Measurements from ENCODE around the gene STAG1.
"Not testable (repeated sequence)": the region's sequence is repeated elsewhere in the genome, so short reads cannot be mapped to it uniquely, and the experiment has no call there.

Gene STAG1

DNA sequence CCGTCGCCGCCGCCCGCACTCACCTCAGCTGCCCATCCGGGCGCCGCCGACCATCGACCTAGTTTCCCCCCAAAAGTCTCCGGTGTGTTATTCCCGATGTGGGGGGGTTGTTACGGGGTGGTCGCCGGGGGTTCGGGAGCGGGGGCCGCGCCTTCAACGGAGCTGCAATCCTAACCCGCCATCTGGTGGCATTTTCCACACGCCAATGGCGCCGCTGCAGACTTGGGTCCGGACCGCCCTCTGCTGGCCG, at the start of gene STAG1:
Gene STAG1, minus strand, starts transcription at position 207 of the 250 bp plus-strand sequence. CDS start 121,480 bp downstream, outside the sequence.
- no peak for DNase-seq

DNA sequence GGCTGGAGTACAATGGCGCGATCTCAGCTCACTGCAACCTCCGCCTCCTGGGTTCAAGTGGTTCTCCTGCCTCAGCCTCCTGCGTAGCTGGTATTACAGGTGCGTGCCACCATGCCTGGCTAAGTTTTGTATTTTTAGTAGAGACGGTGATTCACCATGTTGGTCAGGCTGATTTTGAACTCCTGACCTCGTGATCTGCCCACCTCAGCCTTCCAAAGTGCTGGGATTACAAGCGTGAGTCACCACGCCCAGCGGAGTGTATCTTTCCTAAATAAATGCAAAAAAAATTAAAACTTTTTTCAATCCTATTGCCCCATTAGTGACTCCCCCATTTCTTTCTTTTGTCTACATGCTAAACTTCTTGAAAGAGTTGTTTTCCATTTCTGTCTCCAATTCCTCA, 49.0 kb upstream of the STAG1 start:
- not testable (repeated sequence) for DNase-seq

GRCh38 chr3:136792556-136793330, 40.6 kb upstream of the STAG1 start:
- DNase-seq, result no peak

DNA sequence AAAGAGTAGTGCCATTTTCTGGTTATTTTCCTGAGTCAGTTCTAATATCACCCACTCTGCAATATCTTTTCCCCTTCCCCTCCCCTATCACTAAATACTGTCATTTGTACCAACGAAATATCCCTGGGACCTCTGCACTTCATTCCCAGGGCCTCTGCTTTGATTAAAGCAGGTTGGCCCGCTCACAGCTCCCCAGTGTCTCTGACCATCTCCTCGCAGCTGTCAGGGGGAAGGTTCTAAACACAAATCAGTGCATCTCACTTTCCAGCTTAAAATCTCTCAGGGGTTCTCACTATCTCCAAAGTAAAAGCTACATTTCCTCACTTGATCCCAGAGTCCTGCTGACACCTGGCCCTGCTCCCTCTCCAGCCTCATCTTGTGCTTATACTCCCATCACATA, 38.6 kb upstream of the STAG1 start:
- no peak for DNase-seq

DNA sequence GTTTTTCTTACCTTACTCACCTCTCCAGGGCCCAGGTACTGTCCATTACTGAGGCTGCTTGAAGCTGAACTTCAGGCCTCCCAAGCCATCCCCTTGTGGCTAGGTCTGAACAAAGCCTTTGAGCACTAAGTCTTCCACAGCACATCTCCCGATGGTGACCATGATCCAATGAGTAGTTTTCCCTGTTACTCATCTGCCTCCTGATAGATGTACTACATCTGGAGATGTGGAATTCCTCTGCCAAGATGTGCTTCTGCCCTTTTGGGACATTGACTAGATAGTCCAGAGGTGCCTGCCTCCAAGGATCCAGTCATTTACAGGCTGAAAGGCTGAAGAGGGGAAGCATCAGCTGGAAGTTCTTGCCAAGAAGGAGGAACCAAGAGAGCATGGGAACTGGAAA, 37.8 kb upstream of the STAG1 start:
- DNase-seq, result peak; percentile 74

DNA sequence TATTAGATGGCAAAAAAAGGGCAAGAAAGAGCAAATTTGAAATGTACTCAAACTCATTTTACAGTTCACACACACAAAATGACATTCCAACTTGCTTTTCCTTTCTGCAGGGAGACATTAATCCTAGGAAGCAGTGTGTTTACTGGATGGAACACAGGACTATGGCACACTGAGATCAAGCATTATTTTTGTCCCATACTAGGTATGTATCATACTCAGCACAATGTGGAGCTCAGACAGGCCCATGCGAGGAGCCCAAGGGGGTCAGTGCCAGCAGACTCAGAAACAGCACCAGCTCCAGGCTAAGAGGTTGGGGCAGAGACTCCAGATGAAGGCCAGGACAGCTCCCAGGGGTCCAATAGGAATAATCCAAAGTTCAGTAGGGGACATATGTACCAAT, 36.0 kb upstream of the STAG1 start:
- DNase-seq, result no peak

GRCh38 chr3:136787349-136787748, 35.2 kb upstream of the STAG1 start:
- no peak for DNase-seq

DNA sequence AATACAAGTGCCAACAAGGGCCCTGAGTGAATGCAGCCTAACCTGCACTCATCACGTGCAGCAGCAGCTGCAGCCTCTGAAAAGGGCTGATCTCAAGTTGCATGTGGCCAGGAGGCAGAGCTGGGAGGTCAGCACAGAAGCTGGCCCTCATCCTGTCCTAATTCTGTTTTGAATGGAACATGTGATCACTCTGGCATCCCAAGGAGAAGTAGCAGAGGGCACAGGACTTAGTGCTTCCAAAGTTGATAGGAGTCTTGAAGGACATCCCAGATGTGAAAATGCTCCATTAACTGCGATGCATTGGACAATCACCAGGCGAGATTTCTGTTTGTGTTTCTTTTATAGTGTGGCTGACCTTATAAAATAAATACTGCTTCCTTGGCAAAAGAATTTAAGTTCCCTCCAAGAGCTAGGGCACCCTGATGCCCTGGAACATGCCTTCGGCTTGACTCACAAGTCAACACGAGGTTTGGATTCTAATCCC, 31.6 kb upstream of the STAG1 start:
- DNase-seq, result no peak

DNA sequence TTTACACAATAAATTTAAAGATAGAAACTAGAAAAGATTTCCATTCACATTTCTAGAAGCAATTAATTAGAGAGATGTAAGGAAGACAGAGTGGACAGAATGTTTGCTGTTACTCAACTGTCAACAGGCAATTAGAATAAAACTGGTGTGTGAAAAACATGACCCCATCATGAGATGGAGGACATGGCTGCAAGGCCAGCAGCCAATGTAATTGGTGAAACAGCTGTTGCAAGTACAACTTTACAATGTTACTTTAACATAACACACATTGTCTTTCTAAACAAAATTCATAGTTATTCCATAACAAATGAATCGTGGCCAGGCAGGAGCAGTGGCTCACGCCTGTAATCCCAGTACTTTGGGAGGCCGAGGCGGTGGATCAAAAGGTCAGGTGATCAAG, 28.6 kb upstream of the STAG1 start:
- no peak for DNase-seq

GRCh38 chr3:136778865-136779264, 26.7 kb upstream of the STAG1 start:
- peak; percentile 87 for DNase-seq

- DNase-seq, result peak; percentile 72
Observed at GRCh38 chr3:136772709-136773108, 20.5 kb upstream of the STAG1 start.

GRCh38 chr3:136758160-136759102, 6.3 kb upstream of the STAG1 start:
- not testable (repeated sequence) for DNase-seq

DNA sequence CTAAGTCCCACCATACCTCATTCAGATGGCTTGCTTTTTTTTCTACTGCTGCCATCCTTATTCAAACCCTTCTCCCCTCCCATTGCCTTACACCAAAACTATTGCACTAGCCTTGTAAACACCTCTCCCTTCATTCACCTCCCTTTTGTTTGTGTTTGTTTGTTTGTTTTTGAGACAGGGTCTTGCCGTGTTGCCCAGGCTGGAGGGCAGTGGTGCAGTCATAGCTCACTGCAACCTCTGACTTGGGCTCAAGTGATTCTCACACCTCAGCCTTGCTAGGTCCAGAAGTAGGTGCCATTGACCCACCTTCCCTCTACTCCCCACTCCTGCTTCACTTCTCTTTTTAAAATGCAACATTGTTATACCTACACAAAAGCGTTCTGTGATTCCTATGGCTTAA, 3.0 kb upstream of the STAG1 start:
- no peak for DNase-seq

DNA sequence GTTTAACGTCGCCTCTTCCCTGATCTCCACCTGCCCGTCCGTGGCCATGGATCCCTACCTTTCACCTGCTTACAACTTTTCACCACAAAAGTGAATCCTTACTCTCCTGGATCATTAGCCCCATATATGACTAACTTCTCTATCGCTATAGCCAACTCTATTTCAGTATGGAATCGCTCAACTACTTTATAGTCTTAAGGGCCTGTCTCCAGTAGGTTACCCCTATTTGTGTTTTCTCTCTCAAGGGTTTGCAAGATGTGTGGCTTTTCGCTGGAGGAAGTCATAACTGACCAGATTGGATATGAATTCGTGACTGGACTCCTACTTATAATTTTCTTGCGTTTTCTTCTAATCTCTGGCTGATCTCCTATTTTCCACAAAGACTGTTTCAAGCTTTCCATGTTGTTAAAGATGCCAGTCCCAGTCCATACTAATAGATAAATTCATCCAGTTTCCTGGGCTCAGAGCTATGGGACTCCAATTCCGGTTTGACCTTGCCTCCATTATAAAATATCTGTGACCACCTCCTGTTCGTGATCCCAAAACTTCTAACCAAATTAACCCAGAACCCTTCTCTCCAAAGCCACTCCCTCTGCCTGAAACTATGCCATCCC, 1.3 kb upstream of the STAG1 start:
- no peak for DNase-seq

- peak; percentile 99 for DNase-seq
Observed at GRCh38 chr3:136752422-136753325, 496 bp upstream of the STAG1 start.

DNA sequence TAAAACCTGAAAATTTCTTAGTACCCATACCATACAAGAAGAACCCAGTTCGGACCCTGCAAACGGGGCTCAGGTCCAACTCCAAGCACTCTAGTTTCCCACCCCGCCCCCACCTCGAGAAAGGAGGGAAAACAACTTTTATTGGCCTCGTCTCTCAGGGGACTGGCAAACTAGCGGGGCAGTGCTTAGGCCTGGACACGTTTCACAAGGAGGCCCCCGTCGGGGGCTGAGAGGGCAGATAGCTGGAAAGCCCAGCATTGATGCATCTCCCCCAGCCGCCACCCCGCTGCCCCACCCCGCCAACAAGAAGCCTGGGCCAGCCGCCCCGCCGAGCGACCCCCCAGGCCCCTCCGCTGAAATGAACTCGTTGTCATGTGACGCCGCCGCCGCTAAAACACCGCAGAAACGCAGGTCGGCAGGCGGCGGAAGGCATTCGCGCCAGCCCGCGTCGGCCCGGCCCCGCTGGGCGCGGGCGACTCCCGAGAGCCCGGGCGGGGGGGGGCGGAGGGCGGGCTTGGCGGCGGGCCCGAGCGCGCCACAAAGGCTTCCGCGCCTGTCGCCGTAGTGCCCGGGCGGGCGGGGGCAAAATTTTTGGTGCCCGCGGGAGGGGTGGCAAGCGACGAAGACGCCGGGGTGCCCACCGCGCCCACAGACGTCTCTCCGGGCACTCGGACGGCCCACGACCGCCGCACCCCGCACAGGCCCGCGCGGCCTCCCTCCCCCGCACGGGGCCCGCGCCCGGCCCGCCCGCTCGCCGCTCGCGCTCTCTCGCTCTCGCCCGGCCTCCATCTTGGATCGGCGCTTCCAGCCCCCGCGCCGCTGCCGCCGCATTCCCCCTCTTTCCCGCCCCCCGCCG, 634 bp downstream of the STAG1 start:
- peak; percentile 93 for DNase-seq

DNA sequence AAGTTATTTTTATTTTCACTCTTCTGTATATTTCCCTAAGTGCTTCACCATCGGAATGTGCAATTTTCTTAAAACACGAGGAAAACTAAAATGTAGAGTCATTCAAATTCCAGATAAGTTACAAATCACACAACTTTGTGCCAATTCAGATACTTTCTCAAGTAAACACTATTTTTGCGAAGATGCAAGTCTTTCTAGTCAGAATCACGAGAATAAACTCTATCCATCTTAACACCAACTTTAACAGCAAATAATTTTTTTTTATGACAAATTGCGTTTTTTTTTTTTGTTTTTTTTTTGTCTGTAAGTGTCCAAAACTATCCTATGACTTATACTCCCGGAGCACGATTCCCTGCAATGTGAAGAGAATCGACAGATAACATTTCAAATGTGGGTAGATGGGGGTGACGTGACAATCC, 1.3 kb downstream of the STAG1 start:
- DNase-seq, result no peak

- DNase-seq, result no peak
Observed at GRCh38 chr3:136750209-136750896, 1.8 kb downstream of the STAG1 start.

- DNase-seq, result not testable (repeated sequence)
Observed at GRCh38 chr3:136749602-136750001, 2.6 kb downstream of the STAG1 start.

GRCh38 chr3:136749091-136749490, 3.1 kb downstream of the STAG1 start:
- no peak for DNase-seq

DNA sequence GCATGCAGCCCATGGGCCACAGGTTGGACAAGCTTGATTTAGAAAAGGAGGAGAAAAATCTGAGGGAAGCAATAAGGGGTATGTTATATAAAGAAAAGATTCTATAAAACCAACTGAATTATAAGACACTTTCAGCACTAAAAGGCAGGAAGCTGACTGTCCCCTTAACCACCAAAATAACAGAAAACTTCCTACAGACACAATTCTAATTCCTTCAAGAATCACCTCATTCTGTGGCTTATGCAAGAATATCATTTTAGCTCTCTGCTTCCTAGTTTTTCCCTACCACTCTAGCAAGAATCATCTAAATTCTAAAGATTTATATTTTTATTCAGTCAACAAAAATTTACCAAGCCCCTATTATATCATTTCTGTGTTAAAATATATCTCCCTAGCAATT, 6.3 kb downstream of the STAG1 start:
- DNase-seq, result no peak

All from islet precursor cell (in vitro differentiated cells).